Lower leg skin (tissue), 3 donors: ENCODE data around the gene MED27.

Source experiments
- POLR2A ChIP-seq, 2 donors: fragments of 450-650 bp; IDR thresholded peaks; one replicate each; pipeline ENCODE4 v1.6.1; 2016 to 2017; ENCODE audit warnings: antibody characterized with exemption in 2 of 2, mild to moderate bottlenecking in 1 of 2, moderate library complexity in 1 of 2
- TF ChIP-seq, protein P1 (sequence below), 3 donors: fragments of 450-650 bp; IDR thresholded peaks; one replicate each; pipeline ENCODE4 v1.5.1; 2016; ENCODE audit warnings: antibody characterized with exemption in 3 of 3, mild to moderate bottlenecking in 3 of 3, moderate library complexity in 2 of 3

DNA sequence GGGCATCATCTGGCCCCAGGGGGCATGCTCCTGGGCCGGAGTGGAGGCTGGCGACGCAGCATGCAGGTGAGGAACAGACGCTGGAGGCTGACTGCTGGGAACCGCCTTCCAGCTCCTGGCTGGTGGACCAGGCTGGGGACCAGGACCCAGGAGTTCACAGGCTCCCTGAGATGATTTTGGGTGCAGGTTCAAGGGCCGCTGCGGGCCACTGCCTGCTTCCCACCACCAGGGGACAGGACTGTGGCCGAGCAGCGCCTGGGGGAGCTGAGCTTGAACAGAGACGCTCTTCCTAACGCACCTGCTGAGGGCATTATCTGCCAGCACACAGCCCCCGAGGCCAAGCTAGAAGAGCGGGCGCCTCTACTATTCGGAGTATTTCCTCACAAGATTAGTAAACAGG is 207.7 kb downstream of the MED27 start:
- TF ChIP-seq, protein P1, sequence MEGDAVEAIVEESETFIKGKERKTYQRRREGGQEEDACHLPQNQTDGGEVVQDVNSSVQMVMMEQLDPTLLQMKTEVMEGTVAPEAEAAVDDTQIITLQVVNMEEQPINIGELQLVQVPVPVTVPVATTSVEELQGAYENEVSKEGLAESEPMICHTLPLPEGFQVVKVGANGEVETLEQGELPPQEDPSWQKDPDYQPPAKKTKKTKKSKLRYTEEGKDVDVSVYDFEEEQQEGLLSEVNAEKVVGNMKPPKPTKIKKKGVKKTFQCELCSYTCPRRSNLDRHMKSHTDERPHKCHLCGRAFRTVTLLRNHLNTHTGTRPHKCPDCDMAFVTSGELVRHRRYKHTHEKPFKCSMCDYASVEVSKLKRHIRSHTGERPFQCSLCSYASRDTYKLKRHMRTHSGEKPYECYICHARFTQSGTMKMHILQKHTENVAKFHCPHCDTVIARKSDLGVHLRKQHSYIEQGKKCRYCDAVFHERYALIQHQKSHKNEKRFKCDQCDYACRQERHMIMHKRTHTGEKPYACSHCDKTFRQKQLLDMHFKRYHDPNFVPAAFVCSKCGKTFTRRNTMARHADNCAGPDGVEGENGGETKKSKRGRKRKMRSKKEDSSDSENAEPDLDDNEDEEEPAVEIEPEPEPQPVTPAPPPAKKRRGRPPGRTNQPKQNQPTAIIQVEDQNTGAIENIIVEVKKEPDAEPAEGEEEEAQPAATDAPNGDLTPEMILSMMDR (IDR thresholded peaks at IDR 0.05): no peak
- no peak for TF ChIP-seq POLR2A (IDR thresholded peaks at IDR 0.05)
